D341Med (cell line): ENCODE data around the gene EMC10.
A peak's percentile ranks its signal among the peaks of the same experiment; 100 is the strongest.

Source experiments
- DNase-seq: peaks from one replicate; pipeline ENCODE4 v3.0.0; 2012; ENCODE audit warnings: low spot score

EMC10 gene

DNA sequence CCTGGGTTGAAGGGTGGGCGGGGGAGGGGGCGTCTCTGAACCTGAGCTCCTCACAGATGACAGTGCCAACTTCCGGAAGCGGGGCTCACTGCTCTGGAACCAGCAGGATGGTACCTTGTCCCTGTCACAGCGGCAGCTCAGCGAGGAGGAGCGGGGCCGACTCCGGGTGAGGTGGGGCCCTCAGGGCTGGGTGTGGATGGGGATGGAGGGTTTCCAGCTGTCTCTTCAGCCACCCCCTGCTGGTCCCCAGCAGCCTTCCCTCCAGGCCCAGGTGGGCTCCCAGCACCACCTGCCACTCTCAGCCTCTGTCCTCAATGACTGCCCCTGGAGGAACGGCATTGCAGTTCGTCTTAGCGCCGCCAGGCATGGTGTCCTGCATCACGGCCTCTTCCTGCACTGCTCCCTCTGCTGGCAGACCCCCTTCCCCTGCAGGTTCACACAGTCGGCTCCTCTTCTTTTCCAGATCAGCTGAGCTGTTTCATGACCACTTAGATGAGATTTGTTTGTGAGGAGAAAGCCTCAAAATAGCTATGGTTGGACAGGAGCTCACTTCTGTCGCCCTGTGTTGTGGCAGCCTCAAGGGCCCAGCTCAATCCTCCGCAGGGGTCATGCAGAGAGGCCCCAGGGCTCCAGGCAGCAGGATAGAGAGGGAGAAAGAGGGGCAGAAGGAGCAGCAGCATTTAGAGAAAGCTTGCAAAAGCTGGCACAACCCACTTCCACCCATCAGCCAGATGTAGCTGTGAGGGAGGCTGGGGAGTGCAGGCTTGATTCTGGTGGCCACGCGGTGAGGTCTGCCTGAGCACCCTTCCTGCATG, 2.8 kb downstream of the EMC10 start:
- peak; percentile 70 for DNase-seq

- DNase-seq, result no peak
Observed at GRCh38 chr19:50479761-50480251, 3.5 kb downstream of the EMC10 start.

GRCh38 chr19:50480281-50481111, 4.2 kb downstream of the EMC10 start:
- no peak for DNase-seq

GRCh38 chr19:50481351-50482149, 5.2 kb downstream of the EMC10 start:
- no peak for DNase-seq

DNA sequence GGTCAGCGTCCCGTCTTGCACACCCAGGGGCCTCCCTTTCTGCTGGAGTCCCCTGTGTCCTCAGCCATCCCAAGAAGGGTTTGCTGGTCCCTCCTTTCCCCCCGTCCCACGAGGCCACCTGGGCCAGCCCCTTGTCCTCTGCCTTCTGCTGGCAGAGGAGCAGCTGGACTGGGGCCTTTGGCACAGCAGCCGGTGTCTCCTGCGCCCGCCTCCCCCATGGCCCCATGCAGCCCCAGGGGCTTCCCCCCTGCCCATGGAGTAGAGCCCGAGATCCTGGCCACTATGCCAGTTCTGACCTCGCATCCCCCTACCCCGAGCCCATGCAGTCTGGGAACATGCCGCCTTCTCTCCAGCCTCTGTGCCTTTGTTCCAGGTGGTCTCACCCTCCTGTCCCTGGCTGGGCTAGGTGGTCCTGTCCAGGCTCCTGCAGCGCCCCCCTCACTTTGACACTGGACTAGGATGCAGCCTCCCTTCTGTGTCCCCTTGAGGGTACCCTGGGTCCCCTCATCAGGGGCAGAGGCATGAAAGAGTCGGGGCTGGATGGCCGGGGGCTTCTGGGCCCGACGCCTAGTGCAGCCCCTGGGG, 6.1 kb downstream of the EMC10 start:
- no peak for DNase-seq

DNA sequence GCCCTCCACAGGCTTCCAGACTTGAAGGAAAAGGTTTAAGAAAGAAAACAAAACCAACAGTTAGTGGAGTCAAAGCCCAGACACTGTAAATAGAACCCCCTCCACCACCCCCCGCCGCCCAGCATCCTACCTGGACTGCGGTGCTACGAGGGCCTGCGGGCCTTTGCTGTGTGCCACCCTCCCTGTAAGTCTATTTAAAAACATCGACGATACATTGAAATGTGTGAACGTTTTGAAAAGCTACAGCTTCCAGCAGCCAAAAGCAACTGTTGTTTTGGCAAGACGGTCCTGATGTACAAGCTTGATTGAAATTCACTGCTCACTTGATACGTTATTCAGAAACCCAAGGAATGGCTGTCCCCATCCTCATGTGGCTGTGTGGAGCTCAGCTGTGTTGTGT, 6.6 kb downstream of the EMC10 start:
- DNase-seq, result no peak

DNA sequence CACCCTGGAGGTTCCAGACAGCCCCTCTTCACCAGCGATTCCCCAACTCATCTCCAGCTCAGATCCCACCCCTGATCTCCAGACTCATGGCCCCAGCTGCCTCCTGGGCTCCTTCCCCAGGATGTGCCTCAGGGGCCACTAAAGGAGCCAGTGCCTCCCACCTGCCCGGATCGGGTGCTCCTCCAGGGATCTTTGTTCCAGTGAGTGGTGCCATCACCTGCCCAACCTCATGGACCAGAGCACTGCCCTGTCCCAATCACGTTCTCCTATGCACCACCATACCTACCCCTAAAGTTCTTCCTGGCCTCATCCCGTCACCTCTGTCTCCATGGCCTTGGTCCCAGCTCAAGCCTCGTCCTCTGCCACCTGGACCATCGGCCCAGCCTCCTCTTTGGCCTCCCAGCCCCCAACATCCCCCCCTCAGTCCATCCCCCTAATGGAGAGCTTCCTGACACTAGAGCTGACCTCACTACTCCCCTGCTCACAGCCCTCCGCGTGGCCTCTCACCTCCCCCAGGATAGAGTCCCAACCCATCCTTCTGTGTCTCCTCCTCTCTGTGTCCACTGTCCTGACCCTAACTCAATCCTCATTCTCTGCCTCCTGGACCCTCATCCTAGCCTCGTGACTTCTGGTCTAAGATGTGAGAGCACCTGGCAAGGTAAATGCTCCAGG, 9.1 kb downstream of the EMC10 start:
- no peak for DNase-seq

DNA sequence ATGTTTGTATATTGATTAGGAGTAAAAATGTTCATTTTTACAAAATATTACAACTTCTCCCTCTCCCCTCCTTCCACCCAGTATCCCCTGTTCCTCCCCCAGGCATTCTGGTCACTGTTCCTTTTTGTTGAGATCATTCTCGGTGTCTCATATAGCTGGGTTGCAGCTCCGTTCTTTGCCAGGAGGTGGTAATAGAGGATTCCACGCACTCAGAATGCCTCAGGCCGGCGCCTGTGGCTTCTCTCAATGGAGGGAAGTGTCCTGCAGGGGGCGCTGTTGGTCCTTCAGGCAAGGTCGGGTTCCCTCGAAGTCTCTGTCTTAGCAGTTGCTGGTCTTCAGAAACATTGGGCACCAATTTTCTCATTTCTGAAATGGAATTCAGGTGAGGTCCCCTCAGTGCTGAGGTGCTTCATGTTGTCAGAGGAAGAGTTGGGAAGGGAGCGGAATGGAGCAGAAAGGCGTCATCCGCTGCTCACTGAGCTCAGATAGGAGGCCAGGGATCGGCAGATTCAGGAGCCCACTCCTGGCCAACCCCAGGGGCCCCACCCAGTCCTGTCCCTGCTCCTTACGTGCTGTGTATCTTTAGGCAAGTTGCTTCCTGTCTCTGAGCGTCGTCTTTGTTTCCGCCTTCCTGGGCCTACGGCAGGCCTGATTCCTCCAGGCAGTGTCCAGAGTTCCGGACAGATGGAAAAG, 10.7 kb downstream of the EMC10 start:
- DNase-seq, result no peak

GRCh38 chr19:50488389-50489194, 12.3 kb downstream of the EMC10 start:
- DNase-seq, result no peak

DNA sequence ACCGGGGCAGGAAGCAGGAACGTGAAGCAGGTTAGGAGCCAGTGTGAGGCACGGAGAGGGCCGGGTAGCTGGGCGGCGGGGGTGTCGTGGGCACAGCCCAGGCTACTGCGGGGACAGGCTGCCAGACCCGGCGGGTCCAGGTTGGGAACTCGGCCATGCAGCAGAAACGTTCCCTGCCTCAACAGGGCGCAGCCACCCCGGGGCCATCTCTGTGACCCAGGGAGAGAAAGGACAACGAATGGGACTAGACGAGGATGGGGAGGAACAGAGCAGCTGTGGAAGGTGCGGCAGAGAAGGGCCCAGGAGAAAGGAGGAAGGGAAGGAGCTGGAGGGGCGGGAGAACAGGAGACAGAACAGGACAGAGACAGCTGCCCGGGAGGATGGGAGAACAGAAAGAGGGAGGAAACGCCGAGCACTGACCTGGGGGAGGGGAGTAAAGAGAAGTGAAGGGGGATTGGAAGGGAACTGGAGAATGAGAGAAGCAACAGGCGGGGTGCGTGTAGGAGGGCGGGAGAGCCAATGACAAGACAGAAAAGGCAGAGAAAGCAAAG, 13.2 kb downstream of the EMC10 start:
- DNase-seq, result no peak

DNA sequence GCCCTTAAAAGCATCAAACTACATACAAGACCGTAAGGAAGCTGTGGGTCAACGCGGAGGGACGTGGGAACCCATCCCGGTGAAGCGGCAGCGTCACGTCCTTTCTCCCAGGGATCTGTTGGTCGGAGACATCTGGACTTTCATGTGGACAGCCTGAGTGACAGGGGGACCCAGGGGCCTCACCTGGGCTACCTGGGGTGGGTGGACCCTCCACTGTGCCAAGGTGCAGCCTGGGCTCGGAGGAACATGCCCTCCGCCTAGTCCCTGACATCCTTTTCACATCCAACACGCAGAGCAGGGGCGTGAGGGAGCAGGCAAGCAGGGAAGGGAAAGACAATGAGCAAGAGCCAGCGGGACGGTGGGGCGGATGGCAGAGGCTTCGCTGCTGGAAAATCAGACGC, 14.1 kb downstream of the EMC10 start:
- no peak for DNase-seq

DNA sequence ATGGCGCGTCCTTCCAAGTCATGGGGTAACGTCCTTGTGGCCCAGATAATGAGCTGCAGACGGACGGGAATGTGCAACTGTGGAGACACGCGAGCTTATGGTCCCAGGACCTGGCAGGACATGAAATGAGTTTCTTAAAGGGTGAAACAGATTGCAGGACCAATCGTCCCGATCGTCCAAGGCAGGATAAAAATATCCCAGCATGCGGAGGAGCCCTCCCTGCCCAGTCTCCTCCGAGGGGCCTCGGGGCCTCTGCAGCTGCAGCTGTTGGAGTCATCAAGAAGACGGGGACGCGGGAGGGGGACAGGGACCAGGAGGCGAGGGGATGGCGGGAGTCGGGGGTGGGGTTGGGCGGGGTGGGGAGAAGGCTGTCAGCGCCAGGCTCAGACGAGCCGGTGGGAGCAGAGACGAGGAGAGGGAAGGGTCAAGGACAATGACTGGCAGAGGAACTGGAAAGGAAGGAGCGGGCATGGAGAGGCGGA, 14.7 kb downstream of the EMC10 start:
- DNase-seq, result no peak

- DNase-seq, result no peak
Observed at GRCh38 chr19:50492303-50493052, 16.2 kb downstream of the EMC10 start.

DNA sequence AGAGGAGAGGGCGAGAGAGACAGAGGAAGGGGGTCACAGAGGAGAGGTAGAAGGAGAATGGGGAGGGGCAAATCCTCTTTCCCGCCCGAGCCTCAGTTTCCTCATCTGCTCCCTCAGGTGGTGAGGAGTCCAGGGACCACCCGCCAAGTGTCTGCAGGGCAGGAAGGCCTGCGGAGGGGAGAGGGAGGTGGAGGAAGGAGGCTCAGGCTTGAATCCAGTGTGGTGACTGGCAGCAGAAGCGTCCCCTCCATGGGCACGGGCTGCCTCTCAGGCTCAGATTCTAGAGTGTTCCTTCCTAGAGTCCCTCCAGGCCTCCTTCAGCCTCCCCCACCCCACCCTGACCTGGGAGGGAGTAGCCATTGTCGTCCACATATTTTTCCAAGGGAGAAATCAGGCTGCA, 16.9 kb downstream of the EMC10 start:
- DNase-seq, result no peak

- no peak for DNase-seq
Observed at GRCh38 chr19:50494186-50495019, 18.1 kb downstream of the EMC10 start.

DNA sequence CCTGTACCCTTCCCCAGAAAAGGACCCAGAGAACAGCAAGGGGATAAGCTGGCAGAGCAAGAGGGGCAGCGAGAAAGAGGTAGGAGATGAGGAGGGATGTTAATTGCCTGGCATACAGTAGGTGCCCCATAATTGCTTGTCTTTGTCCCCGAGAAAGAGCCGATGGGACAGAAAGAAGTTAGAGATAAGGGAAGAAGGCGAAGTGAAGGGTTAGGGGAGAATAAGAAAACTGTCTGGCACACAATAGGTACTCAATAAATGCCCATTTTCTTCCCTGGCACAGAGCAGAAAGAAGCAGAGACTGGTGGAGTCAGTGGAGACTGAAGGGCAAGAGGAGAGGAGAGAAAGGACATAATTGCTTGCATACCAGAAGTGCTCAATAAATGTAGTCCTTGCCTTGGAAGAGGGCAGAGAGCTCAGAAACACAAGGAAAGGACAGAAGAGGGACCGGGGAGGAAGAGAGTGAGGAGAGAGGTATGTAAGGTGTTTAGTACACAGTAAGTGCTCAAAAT, 18.8 kb downstream of the EMC10 start:
- no peak for DNase-seq

GRCh38 chr19:50496189-50497021, 20.1 kb downstream of the EMC10 start:
- peak; percentile 56 for DNase-seq
